HEK293T (cell line): ENCODE results near the gene ZIC4.

Experiments used
- CTBP1 ChIP-seq: fragments of 450-650 bp; IDR thresholded peaks from 2 replicates; pipeline ENCODE4 v1.6.1; 2016; ENCODE audit warnings: borderline replicate concordance
- ELF4 ChIP-seq: fragments of 450-650 bp; IDR thresholded peaks from 2 replicates; pipeline ENCODE4 v1.6.1; 2017; ENCODE audit warnings: antibody characterized with exemption
- FOXA1 ChIP-seq: fragments of 450-650 bp; IDR thresholded peaks from 2 replicates; pipeline ENCODE4 v1.6.1; 2016; ENCODE audit warnings: mild to moderate bottlenecking
- SP1 ChIP-seq: fragments of 450-650 bp; IDR thresholded peaks from 2 replicates; pipeline ENCODE4 v1.6.1; 2017
- SUZ12 ChIP-seq: fragments of 450-650 bp; IDR thresholded peaks from 2 replicates; pipeline ENCODE4 v1.6.1; 2016; ENCODE audit warnings: mild to moderate bottlenecking
- TF ChIP-seq, protein P1 (sequence below): fragments of 450-650 bp; IDR thresholded peaks from 2 replicates; pipeline ENCODE4 v1.6.1; 2016

DNA sequence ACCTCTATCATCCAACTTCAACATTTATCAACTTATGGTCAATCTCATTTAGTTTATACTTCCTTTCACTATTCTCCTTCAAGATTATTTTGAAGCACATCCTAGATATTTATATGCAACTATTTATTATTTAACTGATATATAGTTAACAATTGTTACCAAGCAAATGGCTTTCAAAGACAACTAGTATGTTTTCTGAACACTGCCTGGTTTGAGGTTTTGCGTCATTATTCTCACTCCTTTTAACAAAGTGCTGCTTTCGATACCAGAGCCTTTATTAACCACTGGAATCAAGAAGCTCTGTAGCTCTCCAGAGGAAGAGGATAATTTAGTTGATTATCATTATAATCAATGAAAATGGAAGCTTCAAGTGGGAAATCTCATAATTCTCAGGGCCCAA is 22.4 kb upstream of the ZIC4 start:
- TF ChIP-seq ELF4 = no peak
- TF ChIP-seq FOXA1 = no peak
- TF ChIP-seq SP1 = no peak
- TF ChIP-seq CTBP1 = no peak
- TF ChIP-seq, protein P1, sequence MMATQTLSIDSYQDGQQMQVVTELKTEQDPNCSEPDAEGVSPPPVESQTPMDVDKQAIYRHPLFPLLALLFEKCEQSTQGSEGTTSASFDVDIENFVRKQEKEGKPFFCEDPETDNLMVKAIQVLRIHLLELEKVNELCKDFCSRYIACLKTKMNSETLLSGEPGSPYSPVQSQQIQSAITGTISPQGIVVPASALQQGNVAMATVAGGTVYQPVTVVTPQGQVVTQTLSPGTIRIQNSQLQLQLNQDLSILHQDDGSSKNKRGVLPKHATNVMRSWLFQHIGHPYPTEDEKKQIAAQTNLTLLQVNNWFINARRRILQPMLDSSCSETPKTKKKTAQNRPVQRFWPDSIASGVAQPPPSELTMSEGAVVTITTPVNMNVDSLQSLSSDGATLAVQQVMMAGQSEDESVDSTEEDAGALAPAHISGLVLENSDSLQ = no peak
- TF ChIP-seq SUZ12 = no peak
